RWPE1 (cell line): ENCODE data around the gene NOL7.

Experiments used
- CTCF ChIA-PET: fragments of 350-600 bp; sonication (Branson Sonifier 250); formaldehyde crosslinking; extraction: SDS; loops from one replicate; lab custom pipeline; 2021; lab: Yijun Ruan, JAX
- POLR2A ChIA-PET: fragments of 400-600 bp; formaldehyde crosslinking; extraction: SDS; loops from one replicate; lab custom pipeline; 2020; ENCODE audit warnings: antibody characterized with exemption; ENCODE audit not compliant: low non-redundant PET; lab: Yijun Ruan, JAX
- DNase-seq: peaks from one replicate; pipeline ENCODE4 v3.0.0; 2012; ENCODE audit warnings: low spot score
- H3K27ac ChIP-seq: fragments of 450-650 bp; 2 replicates; pipeline ENCODE4 v1.5.1; 2017
- CTCF ChIP-seq: fragments of 450-650 bp; conservative IDR thresholded peaks from 2 replicates; pipeline ENCODE4 v1.5.1; 2017; ENCODE audit warnings: low read depth, mild to moderate bottlenecking

The NOL7 gene

GRCh38 chr6:13579911-13580310 is 35.2 kb upstream of the NOL7 start:
- DNase-seq, result no peak
- TF ChIP-seq CTCF, result no peak
- H3K27ac ChIP-seq, result no peak overlapping the region
- CTCF ChIA-PET, result interaction anchor here (0.7 kb wide), 1 partner anchor 500 kb away, joined by 3 read pairs; no protein-coding TSS in a partner anchor
- POLR2A ChIA-PET, result no interaction called here

- POLR2A ChIA-PET, result no interaction called here
- H3K27ac ChIP-seq, result no peak overlapping the region
- no peak for TF ChIP-seq CTCF
- CTCF ChIA-PET, result interaction anchor here (1.1 kb wide), 1 partner anchor 13 kb away, joined by 3 read pairs; no protein-coding TSS in a partner anchor
- no peak for DNase-seq
Observed at GRCh38 chr6:13581700-13582229, 33.4 kb upstream of the NOL7 start.

GRCh38 chr6:13586603-13587542 is 28.3 kb upstream of the NOL7 start:
- POLR2A ChIA-PET, result no interaction called here
- H3K27ac ChIP-seq, result no peak overlapping the region
- CTCF ChIA-PET, result no interaction called here
- no peak for DNase-seq
- TF ChIP-seq CTCF, result no peak

- no peak for TF ChIP-seq CTCF
- POLR2A ChIA-PET, result no interaction called here
Observed at GRCh38 chr6:13589801-13590200, 25.3 kb upstream of the NOL7 start.

GRCh38 chr6:13590574-13591153 is 24.5 kb upstream of the NOL7 start:
- TF ChIP-seq CTCF, result no peak
- no peak overlapping the region for H3K27ac ChIP-seq
- CTCF ChIA-PET, result no interaction called here
- POLR2A ChIA-PET, result no interaction called here
- no peak for DNase-seq

More at GRCh38 chr6:13589801-13590200, 25.3 kb upstream of the NOL7 start:
- DNase-seq, result no peak
- no peak overlapping the region for H3K27ac ChIP-seq
- CTCF ChIA-PET, result no interaction called here

GRCh38 chr6:13591205-13591921 is 23.8 kb upstream of the NOL7 start:
- DNase-seq, result no peak
- no peak overlapping the region for H3K27ac ChIP-seq
- no peak for TF ChIP-seq CTCF
- ChIA-PET POLR2A (interaction anchor here (1.1 kb wide), 1 partner anchor 25 kb away, joined by 3 read pairs; no protein-coding TSS in a partner anchor), CTCF (interaction anchor here (1.3 kb wide), 1 partner anchor 16 kb away, joined by 6 read pairs; no protein-coding TSS in a partner anchor)
